Measurements from ENCODE around the gene CHPF. TPM values are rescaled to one million over a fixed set of nuclear protein-coding genes. Genes with fewer than 3 reads are reported as not detected.

CHPF gene
- total RNA-seq, 2 experiments from 2014 or later = 6.5 to 7.1 TPM

DNA sequence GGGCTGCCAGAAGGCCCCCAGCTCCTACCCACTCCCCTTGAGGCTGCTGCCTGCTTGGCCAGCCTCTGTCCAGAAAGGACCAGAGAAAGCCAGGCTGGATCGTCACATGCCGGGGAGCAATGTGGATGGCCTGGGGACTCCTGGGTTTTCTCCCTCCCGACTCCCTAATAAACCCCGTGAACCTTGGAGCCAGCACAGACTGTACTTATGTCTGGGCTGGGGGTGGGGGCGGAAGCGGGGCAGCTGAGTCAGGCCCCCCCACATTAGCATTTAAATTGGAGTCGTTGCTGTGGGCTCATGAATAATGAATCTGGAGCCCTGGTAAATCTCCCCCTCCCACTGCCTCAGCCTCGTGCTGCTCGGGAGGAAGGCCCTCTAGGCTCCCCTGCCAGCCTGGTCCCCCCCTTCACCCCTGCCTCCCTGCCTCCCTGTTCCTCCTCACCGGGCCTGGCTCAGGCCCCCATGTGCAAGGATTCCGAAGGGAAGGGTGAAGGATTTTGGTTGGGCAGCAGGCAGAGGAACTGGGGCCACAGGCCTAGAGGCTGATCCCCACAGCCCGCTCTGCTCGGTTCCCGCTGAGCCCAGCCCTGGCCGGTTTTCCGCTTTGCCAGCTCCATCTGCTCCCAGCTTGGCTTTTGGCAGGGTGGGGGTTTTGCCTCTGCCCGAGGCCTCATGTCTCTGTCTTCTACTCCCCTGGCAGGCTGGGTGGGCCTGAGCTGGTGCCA is 36.6 kb downstream of the CHPF start:
- intact Hi-C loops (cut with DNase I, micrococcal nuclease) = no loop called here

DNA sequence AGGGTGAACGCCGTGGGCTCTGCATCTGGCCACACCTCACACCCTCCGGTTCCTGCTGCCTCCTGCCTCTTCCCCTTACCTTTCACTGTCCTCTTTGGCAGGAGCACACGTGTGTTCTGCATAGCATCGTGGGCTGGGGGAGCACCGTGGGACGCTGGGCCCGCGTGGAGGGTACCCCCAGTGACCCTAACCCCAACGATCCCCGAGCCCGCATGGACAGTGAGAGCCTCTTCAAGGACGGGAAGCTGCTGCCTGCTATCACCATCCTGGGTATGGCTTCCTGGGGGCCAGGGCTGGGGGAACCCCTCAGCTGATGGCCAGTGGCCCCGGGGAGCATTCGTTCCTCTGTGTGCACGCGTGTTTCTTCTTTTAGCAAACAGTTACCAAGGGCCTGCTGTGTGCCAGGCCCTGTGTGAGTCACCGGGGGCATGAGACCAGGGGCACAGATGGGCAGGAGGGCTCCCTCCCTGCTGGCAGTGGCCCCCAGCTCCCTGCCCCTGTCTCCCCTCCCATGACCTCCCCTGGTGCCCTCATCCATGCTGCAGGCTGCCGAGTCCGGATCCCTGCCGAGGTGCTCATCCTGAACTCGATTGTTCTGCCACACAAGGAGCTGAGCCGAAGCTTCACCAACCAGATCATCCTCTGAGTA is 37.3 kb downstream of the CHPF start:
- no peaks in the 10 kb centered on the region for H3K9me3 Mint-ChIP-seq
- H3K4me3 ChIP-seq (ENCODE audit: low read length) = no peak overlapping the region
- no peak overlapping the region for H3K27ac Mint-ChIP-seq
- TF ChIP-seq, protein P1, sequence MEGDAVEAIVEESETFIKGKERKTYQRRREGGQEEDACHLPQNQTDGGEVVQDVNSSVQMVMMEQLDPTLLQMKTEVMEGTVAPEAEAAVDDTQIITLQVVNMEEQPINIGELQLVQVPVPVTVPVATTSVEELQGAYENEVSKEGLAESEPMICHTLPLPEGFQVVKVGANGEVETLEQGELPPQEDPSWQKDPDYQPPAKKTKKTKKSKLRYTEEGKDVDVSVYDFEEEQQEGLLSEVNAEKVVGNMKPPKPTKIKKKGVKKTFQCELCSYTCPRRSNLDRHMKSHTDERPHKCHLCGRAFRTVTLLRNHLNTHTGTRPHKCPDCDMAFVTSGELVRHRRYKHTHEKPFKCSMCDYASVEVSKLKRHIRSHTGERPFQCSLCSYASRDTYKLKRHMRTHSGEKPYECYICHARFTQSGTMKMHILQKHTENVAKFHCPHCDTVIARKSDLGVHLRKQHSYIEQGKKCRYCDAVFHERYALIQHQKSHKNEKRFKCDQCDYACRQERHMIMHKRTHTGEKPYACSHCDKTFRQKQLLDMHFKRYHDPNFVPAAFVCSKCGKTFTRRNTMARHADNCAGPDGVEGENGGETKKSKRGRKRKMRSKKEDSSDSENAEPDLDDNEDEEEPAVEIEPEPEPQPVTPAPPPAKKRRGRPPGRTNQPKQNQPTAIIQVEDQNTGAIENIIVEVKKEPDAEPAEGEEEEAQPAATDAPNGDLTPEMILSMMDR (IDR thresholded peaks at IDR 0.05) = no peak
- ChIA-PET POLR2A (no interaction called here), CTCF (no interaction called here)
- DNase-seq (no peak), ATAC-seq (ENCODE audit: poor library complexity) (no peak)
- H3K27me3 ChIP-seq (ENCODE audit: control insufficient read depth in 1 of 2, insufficient read depth in 2 of 2, low read length in 2 of 2) = peaks cover 19 to 24% of the 10 kb centered on the region in 2 experiments
- peaks cover 19% of the 10 kb centered on the region for H3K4me1 ChIP-seq (ENCODE audit: insufficient read depth, low read length)
- intact Hi-C loops (cut with DNase I, micrococcal nuclease) = no loop called here
- H3K4me3 Mint-ChIP-seq = no peak overlapping the region
- H3K27me3 Mint-ChIP-seq = peaks cover 34% of the 10 kb centered on the region
- H3K36me3 Mint-ChIP-seq (ENCODE audit: low read depth) = peaks cover 54% of the 10 kb centered on the region
- H3K36me3 ChIP-seq (ENCODE audit: insufficient read depth, low read length) = peaks cover 37% of the 10 kb centered on the region
- peaks cover 0 to 13% of the 10 kb centered on the region in 2 experiments for H3K9me3 ChIP-seq (ENCODE audit: control insufficient read depth in 1 of 2, insufficient read depth in 1 of 2, low read length in 2 of 2)
- peaks cover 13% of the 10 kb centered on the region for H3K4me1 Mint-ChIP-seq (ENCODE audit: low read depth)
- H3K27ac ChIP-seq (ENCODE audit: low read depth in 1 of 2, low read length in 2 of 2) = no peak overlapping the region

More for the DNA sequence above, 36.6 kb downstream of the CHPF start:
- ATAC-seq (ENCODE audit: poor library complexity) = no peak
- peaks cover 40% of the 10 kb centered on the region for H3K27me3 Mint-ChIP-seq
- no peak overlapping the region for H3K27ac Mint-ChIP-seq
- Histone ChIP-seq H3K36me3 (ENCODE audit: insufficient read depth, low read length) (peaks cover 37% of the 10 kb centered on the region), H3K9me3 (ENCODE audit: control insufficient read depth in 1 of 2, insufficient read depth in 1 of 2, low read length in 2 of 2) (peaks cover 0 to 18% of the 10 kb centered on the region in 2 experiments), H3K4me1 (ENCODE audit: insufficient read depth, low read length) (peaks cover 19% of the 10 kb centered on the region), H3K27me3 (ENCODE audit: control insufficient read depth in 1 of 2, insufficient read depth in 2 of 2, low read length in 2 of 2) (peaks cover 24 to 30% of the 10 kb centered on the region in 2 experiments), H3K27ac (ENCODE audit: low read depth in 1 of 2, low read length in 2 of 2) (no peak overlapping the region), H3K4me3 (ENCODE audit: low read length) (no peak overlapping the region)
- POLR2A ChIA-PET = no interaction called here
- no peak for DNase-seq
- H3K4me1 Mint-ChIP-seq (ENCODE audit: low read depth) = peaks cover 13% of the 10 kb centered on the region
- CTCF ChIA-PET = interaction anchor here (1.2 kb wide), 1 partner anchor 23 kb away, joined by 3 read pairs; no protein-coding TSS in a partner anchor
- H3K36me3 Mint-ChIP-seq (ENCODE audit: low read depth) = peaks cover 54% of the 10 kb centered on the region
- TF ChIP-seq, protein P1 (IDR thresholded peaks at IDR 0.05) = no peak
- no peak overlapping the region for H3K4me3 Mint-ChIP-seq
- H3K9me3 Mint-ChIP-seq = no peaks in the 10 kb centered on the region

DNA sequence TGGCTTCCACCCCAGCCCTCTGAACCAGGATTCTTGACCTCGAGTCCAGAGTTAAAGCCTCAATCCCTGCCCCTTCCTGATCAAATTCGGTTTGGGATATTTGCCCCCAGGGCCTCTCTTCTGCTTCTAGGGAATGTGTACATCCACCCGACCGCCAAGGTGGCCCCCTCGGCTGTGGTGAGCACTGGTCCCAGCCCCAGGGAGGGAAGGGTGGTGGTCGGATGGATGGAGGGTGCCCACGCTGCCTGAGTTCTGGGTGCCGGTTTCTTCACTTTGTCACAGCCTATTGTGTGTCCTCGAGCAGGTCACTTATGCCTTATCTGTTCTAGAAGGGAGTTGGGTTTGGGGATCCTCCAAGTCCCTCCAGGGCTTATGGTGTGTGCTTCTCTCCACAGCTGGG is 38.0 kb downstream of the CHPF start:
- CTCF ChIA-PET = no interaction called here
- Mint-ChIP-seq H3K4me1 (ENCODE audit: low read depth) (peaks cover 13% of the 10 kb centered on the region), H3K36me3 (ENCODE audit: low read depth) (peaks cover 54% of the 10 kb centered on the region), H3K4me3 (no peak overlapping the region), H3K27ac (no peak overlapping the region), H3K27me3 (peaks cover 27% of the 10 kb centered on the region), H3K9me3 (no peaks in the 10 kb centered on the region)
- Histone ChIP-seq H3K9me3 (ENCODE audit: control insufficient read depth in 1 of 2, insufficient read depth in 1 of 2, low read length in 2 of 2) (peaks cover 0 to 6% of the 10 kb centered on the region in 2 experiments), H3K4me1 (ENCODE audit: insufficient read depth, low read length) (peaks cover 19% of the 10 kb centered on the region), H3K27me3 (ENCODE audit: control insufficient read depth in 1 of 2, insufficient read depth in 2 of 2, low read length in 2 of 2) (peaks cover 12 to 17% of the 10 kb centered on the region in 2 experiments), H3K27ac (ENCODE audit: low read depth in 1 of 2, low read length in 2 of 2) (no peak overlapping the region), H3K4me3 (ENCODE audit: low read length) (no peak overlapping the region), H3K36me3 (ENCODE audit: insufficient read depth, low read length) (peaks cover 37% of the 10 kb centered on the region)
- DNase-seq (no peak), ATAC-seq (ENCODE audit: poor library complexity) (no peak)
- POLR2A ChIA-PET = no interaction called here
- TF ChIP-seq, protein P1 (IDR thresholded peaks at IDR 0.05) = no peak
- intact Hi-C loops (cut with DNase I, micrococcal nuclease) = no loop called here

All from CD4-positive, alpha-beta T cell (primary cell).